ENCODE results near the gene CEBPA. TPM values are rescaled to one million over a fixed set of nuclear protein-coding genes. Genes with fewer than 3 reads are reported as not detected.

The CEBPA gene
- total RNA-seq, 1 donor from 2014 or later, result 14.9 TPM

DNA sequence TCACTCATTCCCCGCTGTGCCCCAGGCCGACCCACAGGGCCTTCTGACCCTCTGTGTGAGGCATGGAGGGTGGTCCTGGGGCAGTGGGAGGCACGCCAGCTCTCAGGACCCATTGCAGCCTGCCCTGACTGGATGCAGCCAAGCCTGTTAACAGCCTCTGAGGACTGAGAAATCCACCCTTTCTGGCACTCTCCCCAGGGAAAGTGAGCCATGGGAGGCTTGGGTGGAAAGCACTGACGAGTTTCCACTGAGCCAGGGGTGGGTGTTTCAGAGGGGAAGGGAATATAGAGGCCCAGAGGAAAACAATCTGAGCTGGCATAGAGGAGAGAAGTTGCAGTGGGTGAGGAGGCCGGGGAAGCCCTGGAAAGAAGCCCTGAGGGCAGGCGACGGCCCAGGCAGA, 46.1 kb downstream of the CEBPA start:
- Histone ChIP-seq H3K4me1 (no peaks in the 10 kb centered on the region), H3K27ac (no peak overlapping the region), H3K27me3 (no peaks in the 10 kb centered on the region), H3K9me3 (peaks cover 0 to 5% of the 10 kb centered on the region in 2 donors), H3K4me3 (no peak overlapping the region), H3K36me3 (no peaks in the 10 kb centered on the region)
- intact Hi-C loops (cut with DNase I), result no loop called here
- DNase-seq (ENCODE audit: low spot score in 2 of 2), result no peak
- TF ChIP-seq, protein P1, sequence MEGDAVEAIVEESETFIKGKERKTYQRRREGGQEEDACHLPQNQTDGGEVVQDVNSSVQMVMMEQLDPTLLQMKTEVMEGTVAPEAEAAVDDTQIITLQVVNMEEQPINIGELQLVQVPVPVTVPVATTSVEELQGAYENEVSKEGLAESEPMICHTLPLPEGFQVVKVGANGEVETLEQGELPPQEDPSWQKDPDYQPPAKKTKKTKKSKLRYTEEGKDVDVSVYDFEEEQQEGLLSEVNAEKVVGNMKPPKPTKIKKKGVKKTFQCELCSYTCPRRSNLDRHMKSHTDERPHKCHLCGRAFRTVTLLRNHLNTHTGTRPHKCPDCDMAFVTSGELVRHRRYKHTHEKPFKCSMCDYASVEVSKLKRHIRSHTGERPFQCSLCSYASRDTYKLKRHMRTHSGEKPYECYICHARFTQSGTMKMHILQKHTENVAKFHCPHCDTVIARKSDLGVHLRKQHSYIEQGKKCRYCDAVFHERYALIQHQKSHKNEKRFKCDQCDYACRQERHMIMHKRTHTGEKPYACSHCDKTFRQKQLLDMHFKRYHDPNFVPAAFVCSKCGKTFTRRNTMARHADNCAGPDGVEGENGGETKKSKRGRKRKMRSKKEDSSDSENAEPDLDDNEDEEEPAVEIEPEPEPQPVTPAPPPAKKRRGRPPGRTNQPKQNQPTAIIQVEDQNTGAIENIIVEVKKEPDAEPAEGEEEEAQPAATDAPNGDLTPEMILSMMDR (IDR thresholded peaks at IDR 0.05), result no peak

GRCh38 chr19:33255781-33256180, 46.6 kb downstream of the CEBPA start:
- TF ChIP-seq, protein P1 (IDR thresholded peaks at IDR 0.05), result no peak
- DNase-seq (ENCODE audit: low spot score in 2 of 2), result no peak
- Histone ChIP-seq H3K36me3 (no peaks in the 10 kb centered on the region), H3K9me3 (peaks cover 0 to 5% of the 10 kb centered on the region in 2 donors), H3K4me3 (no peak overlapping the region), H3K4me1 (no peaks in the 10 kb centered on the region), H3K27me3 (no peaks in the 10 kb centered on the region), H3K27ac (no peak overlapping the region)
- intact Hi-C loops (cut with DNase I), result no loop called here

DNA sequence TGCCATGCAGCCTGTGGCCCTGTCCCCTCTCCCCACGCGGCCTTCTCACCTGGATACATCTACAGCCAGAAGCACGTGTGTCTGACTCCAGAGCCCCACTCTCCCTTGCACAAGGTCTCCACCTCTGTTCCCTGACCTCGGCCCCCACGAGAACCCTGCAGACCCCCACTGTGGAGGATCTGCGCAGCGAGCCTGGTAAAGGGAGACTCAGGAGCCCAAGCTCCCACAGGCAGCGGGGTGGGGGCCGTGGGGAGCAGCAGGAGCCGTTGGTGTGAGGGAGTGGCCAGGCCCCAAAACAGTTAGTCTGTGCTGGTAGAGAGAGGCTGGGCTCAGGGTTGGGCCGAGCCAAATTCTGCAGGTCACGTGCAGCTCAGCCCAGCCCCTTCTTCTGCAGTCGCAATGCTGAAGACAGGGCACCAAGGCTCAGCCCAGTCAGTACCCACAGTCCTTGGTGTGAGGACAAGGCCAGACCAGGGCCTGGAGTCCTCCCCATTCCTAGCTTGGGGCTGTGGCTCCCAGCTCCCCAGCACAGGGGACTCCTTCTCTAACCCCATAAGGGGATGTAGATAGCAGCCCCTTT, 48.0 kb downstream of the CEBPA start:
- no peaks in the 10 kb centered on the region for H3K36me3 ChIP-seq
- TF ChIP-seq, protein P1 (IDR thresholded peaks at IDR 0.05), result no peak
- H3K4me3 ChIP-seq, result no peak overlapping the region
- peaks cover 0 to 5% of the 10 kb centered on the region in 2 donors for H3K9me3 ChIP-seq
- no peaks in the 10 kb centered on the region for H3K27me3 ChIP-seq
- no peak for DNase-seq (ENCODE audit: low spot score in 2 of 2)
- no peak overlapping the region for H3K27ac ChIP-seq
- no peaks in the 10 kb centered on the region for H3K4me1 ChIP-seq
- intact Hi-C loops (cut with DNase I), result no loop called here

GRCh38 chr19:33252971-33253370, 49.4 kb downstream of the CEBPA start:
- no peak overlapping the region for H3K27ac ChIP-seq
- H3K4me3 ChIP-seq, result no peak overlapping the region
- peaks cover 0 to 5% of the 10 kb centered on the region in 2 donors for H3K9me3 ChIP-seq
- H3K27me3 ChIP-seq, result no peaks in the 10 kb centered on the region
- TF ChIP-seq, protein P1 (IDR thresholded peaks at IDR 0.05), result no peak
- H3K4me1 ChIP-seq, result no peaks in the 10 kb centered on the region
- intact Hi-C loops (cut with DNase I), result no loop called here
- H3K36me3 ChIP-seq, result no peaks in the 10 kb centered on the region
- no peak for DNase-seq (ENCODE audit: low spot score in 2 of 2)

GRCh38 chr19:33252418-33252962, 49.8 kb downstream of the CEBPA start:
- no peaks in the 10 kb centered on the region for H3K36me3 ChIP-seq
- peaks cover 0 to 1% of the 10 kb centered on the region in 2 donors for H3K9me3 ChIP-seq
- intact Hi-C loops (cut with DNase I), result no loop called here
- no peaks in the 10 kb centered on the region for H3K4me1 ChIP-seq
- TF ChIP-seq, protein P1 (IDR thresholded peaks at IDR 0.05), result no peak
- no peaks in the 10 kb centered on the region for H3K27me3 ChIP-seq
- DNase-seq (ENCODE audit: low spot score in 2 of 2), result no peak
- H3K27ac ChIP-seq, result no peak overlapping the region
- no peak overlapping the region for H3K4me3 ChIP-seq

Measured in ascending aorta (tissue), 2 donors.